Measurements from ENCODE around the gene ADGRA1. TPM values are rescaled to one million over a fixed set of nuclear protein-coding genes. Genes with fewer than 3 reads are reported as not detected.

ADGRA1 gene
- total and polyA plus RNA-seq, 2 of the 8 experiments (the other 6 are each of a cell fraction or from before 2014, with no cell fraction given), result 0.17 to 0.21 TPM

DNA sequence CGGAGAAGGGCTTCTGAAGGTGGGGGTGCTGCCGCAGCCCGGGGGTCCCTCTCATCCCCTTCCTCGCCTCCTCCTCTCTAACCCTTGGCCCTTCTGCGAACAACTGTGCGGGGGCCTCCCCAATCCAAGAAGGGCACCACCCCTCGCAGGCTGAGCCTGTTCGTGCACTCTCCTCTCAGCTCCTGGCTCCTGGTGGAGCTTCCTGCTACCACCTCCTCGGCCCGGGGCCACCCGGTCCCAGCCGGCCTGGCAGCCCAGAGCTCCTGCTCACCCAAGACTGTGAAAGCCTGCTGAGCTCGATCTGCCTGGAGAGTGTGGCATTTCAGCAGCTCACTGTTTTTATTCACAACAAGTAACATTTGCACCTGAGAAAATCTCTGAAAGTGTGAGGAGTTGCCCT lies 2.4 kb downstream of the ADGRA1 start (continued):
- TF ChIP-seq CTBP2 (IDR thresholded peaks at IDR 0.05; ENCODE audit: borderline replicate concordance, insufficient read depth, insufficient read length, low read length) (no peak), YY1 (IDR thresholded peaks at IDR 0.05; ENCODE audit: low read depth, low read length) (no peak)
